GM18511 (cell line): ENCODE measurements around the gene PTGR1.

ENCODE experiments used
- ATAC-seq: cut with Tn5 transposase; IDR thresholded peaks from one replicate; pipeline ENCODE4 v1.9.1; 2021; ENCODE audit warnings: mild to moderate bottlenecking, moderate library complexity; ENCODE audit not compliant: unreplicated experiment

The PTGR1 gene

GRCh38 chr9:111548623-111549022 lies 50.8 kb downstream of the PTGR1 start:
- no peak for ATAC-seq

GRCh38 chr9:111542497-111543254 lies 56.8 kb downstream of the PTGR1 start:
- ATAC-seq: no peak

- ATAC-seq: no peak
Observed at GRCh38 chr9:111533099-111533790, 66.2 kb downstream of the PTGR1 start.

GRCh38 chr9:111531716-111532115 lies 67.7 kb downstream of the PTGR1 start:
- ATAC-seq: no peak

- no peak for ATAC-seq
Observed at GRCh38 chr9:111529787-111530186, 69.7 kb downstream of the PTGR1 start.

GRCh38 chr9:111527347-111527746 lies 72.1 kb downstream of the PTGR1 start:
- ATAC-seq: no peak

- no peak for ATAC-seq
Observed at GRCh38 chr9:111525056-111525977, 74.1 kb downstream of the PTGR1 start, which contains the start of gene ZNF483. Gene ZNF483 (plus strand): TSS chr9:111525179. CDS start chr9:111527396, 2,217 bp downstream.

- ATAC-seq: no peak
Observed at GRCh38 chr9:111524731-111525055, 74.8 kb downstream of the PTGR1 start.

- no peak for ATAC-seq
Observed at GRCh38 chr9:111516061-111516465, 83.4 kb downstream of the PTGR1 start.

- no peak for ATAC-seq
Observed at GRCh38 chr9:111514967-111515366, 84.5 kb downstream of the PTGR1 start.
